ENCODE results near the gene PSMD3.
"Not testable (repeated sequence)": the region's sequence is repeated elsewhere in the genome, so short reads cannot be mapped to it uniquely, and the experiment has no call there.

Gene PSMD3

GRCh38 chr17:40000161-40000560, 19.6 kb downstream of the PSMD3 start:
- no peak for DNase-seq

- DNase-seq, result not testable (repeated sequence)
Observed at GRCh38 chr17:40001335-40001734, 20.7 kb downstream of the PSMD3 start.

- DNase-seq, result no peak
Observed at GRCh38 chr17:40004072-40004471, 23.5 kb downstream of the PSMD3 start.

GRCh38 chr17:40004712-40005111, 24.1 kb downstream of the PSMD3 start:
- no peak for DNase-seq

GRCh38 chr17:40005520-40005919, 24.9 kb downstream of the PSMD3 start:
- DNase-seq, result no peak

GRCh38 chr17:40010946-40011500, 30.4 kb downstream of the PSMD3 start:
- not testable (repeated sequence) for DNase-seq

GRCh38 chr17:40012017-40012647, 31.5 kb downstream of the PSMD3 start:
- DNase-seq, result not testable (repeated sequence)

GRCh38 chr17:40014375-40014980, 33.9 kb downstream of the PSMD3 start:
- DNase-seq, result no peak

GRCh38 chr17:40015005-40015997, 34.7 kb downstream of the PSMD3 start, which contains the start of gene CSF3:
TSS of gene CSF3 (plus strand) at chr17:40015440. CDS start at chr17:40015475, 35 bp downstream.
- peak in 1 of 2 donors; percentile 8 for DNase-seq

- DNase-seq, result no peak
Observed at GRCh38 chr17:40015998-40016985, 35.7 kb downstream of the PSMD3 start.

- DNase-seq, result no peak
Observed at GRCh38 chr17:40017422-40018080, 36.9 kb downstream of the PSMD3 start.

GRCh38 chr17:40018211-40019121, 37.9 kb downstream of the PSMD3 start:
- no peak for DNase-seq

- DNase-seq, result no peak
Observed at GRCh38 chr17:40019140-40019991, 38.8 kb downstream of the PSMD3 start.

- DNase-seq, result no peak
Observed at GRCh38 chr17:40020146-40020545, 39.5 kb downstream of the PSMD3 start.

GRCh38 chr17:40021451-40021971, 40.9 kb downstream of the PSMD3 start:
- DNase-seq, result peak in 1 of 2 donors; percentile 43

GRCh38 chr17:40022497-40022896, 41.9 kb downstream of the PSMD3 start:
- no peak for DNase-seq

- no peak for DNase-seq
Observed at GRCh38 chr17:40022961-40023541, 42.4 kb downstream of the PSMD3 start.

GRCh38 chr17:40023590-40024292, 43.1 kb downstream of the PSMD3 start:
- no peak for DNase-seq
